Tibial nerve (tissue), 3 donors: ENCODE results near the gene KHDRBS2.

Experiments used
- POLR2A ChIP-seq, 2 donors: fragments of 450-650 bp; IDR thresholded peaks; one replicate each; pipeline ENCODE4 v1.6.1; 2017; ENCODE audit warnings: antibody characterized with exemption in 2 of 2, mild to moderate bottlenecking in 2 of 2, moderate library complexity in 2 of 2
- TF ChIP-seq, protein P1 (sequence below), 5 experiments: fragments of 200-600 bp in 3 of 5; fragments of 450-650 bp in 2 of 5; sonication (generic) in 3 of 5; IDR thresholded peaks; one replicate each; pipeline ENCODE4 v1.5.1; 2016 to 2019; ENCODE audit warnings: antibody characterized with exemption in 5 of 5, mild to moderate bottlenecking in 3 of 5, moderate library complexity in 2 of 5

DNA sequence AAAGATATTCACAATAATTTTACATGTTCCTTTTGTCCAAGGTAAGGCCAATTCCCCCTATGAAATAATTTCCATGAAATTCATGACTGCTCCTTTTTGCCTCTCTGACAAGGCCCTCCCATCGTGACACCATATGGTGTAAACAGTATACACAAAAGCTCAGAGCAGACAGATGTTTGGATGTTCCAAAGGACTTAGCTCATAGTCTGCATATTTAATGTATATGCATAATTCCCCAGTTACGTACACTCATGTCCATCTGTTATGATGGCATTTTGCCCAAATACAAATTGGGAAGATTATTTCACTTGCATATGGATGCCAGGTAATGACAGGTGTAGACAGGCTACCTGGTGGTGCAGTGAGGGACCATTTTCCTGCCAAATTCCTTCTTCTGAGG is 376.5 kb downstream of the KHDRBS2 start:
- TF ChIP-seq, protein P1, sequence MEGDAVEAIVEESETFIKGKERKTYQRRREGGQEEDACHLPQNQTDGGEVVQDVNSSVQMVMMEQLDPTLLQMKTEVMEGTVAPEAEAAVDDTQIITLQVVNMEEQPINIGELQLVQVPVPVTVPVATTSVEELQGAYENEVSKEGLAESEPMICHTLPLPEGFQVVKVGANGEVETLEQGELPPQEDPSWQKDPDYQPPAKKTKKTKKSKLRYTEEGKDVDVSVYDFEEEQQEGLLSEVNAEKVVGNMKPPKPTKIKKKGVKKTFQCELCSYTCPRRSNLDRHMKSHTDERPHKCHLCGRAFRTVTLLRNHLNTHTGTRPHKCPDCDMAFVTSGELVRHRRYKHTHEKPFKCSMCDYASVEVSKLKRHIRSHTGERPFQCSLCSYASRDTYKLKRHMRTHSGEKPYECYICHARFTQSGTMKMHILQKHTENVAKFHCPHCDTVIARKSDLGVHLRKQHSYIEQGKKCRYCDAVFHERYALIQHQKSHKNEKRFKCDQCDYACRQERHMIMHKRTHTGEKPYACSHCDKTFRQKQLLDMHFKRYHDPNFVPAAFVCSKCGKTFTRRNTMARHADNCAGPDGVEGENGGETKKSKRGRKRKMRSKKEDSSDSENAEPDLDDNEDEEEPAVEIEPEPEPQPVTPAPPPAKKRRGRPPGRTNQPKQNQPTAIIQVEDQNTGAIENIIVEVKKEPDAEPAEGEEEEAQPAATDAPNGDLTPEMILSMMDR (IDR thresholded peaks at IDR 0.05), result no peak
- no peak for TF ChIP-seq POLR2A (IDR thresholded peaks at IDR 0.05)
